ENCODE data around the gene OAS3. TPM values are rescaled to one million over a fixed set of nuclear protein-coding genes. Genes with fewer than 3 reads are reported as not detected.

OAS3 gene
- total RNA-seq, 1 donor from 2014 or later: 47.4 TPM

DNA sequence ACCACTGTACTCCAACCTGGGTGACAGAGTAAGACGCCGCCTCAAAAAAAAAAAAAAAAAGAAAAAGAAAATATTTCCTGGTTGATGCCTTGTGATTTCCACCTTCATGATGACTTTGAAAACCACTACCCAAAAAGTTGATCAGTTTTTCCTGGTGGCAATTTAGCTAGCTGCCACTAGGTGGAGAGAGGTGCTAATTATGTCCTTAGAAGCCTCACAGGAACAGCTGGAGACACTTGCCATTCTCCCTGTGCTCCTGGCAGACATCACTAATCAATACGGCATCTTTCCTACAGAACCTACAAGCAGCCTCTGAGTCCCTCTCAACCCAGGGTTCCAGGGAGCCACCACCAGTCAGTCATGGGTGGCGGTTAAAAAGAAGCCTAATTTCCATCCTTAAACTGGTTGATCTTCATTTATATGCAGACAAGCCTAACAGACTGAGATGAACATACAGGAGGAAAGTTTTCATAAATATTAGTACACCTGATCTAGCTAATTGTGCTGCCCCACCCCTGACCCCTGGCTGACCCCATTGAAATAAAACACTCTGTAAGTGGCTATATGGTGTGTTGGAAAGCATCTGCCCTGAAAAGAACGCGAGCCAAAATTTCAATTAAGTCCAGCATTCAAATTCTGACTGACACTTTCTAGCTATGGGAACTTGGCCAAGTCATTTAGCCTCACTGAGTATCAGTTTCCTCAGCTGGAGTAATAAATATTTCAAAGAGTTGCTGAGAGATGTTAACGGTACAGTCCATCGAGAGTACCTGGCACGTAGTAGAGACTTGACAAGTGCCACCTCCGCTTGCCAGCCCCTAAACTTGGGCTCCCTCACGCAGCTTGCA is 37.8 kb upstream of the OAS3 start:
- no peak overlapping the region for H3K27ac ChIP-seq
- intact Hi-C loops (cut with DNase I): no loop called here
- no peaks in the 10 kb centered on the region for H3K9me3 ChIP-seq
- no peaks in the 10 kb centered on the region for H3K27me3 ChIP-seq
- no peak overlapping the region for H3K4me3 ChIP-seq
- peak; percentile 90 for ATAC-seq
- peaks cover 11% of the 10 kb centered on the region for H3K4me1 ChIP-seq
- H3K36me3 ChIP-seq: no peaks in the 10 kb centered on the region
- DNase-seq: no peak
- TF ChIP-seq, protein P1, sequence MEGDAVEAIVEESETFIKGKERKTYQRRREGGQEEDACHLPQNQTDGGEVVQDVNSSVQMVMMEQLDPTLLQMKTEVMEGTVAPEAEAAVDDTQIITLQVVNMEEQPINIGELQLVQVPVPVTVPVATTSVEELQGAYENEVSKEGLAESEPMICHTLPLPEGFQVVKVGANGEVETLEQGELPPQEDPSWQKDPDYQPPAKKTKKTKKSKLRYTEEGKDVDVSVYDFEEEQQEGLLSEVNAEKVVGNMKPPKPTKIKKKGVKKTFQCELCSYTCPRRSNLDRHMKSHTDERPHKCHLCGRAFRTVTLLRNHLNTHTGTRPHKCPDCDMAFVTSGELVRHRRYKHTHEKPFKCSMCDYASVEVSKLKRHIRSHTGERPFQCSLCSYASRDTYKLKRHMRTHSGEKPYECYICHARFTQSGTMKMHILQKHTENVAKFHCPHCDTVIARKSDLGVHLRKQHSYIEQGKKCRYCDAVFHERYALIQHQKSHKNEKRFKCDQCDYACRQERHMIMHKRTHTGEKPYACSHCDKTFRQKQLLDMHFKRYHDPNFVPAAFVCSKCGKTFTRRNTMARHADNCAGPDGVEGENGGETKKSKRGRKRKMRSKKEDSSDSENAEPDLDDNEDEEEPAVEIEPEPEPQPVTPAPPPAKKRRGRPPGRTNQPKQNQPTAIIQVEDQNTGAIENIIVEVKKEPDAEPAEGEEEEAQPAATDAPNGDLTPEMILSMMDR (IDR thresholded peaks at IDR 0.05): peak; percentile 76

DNA sequence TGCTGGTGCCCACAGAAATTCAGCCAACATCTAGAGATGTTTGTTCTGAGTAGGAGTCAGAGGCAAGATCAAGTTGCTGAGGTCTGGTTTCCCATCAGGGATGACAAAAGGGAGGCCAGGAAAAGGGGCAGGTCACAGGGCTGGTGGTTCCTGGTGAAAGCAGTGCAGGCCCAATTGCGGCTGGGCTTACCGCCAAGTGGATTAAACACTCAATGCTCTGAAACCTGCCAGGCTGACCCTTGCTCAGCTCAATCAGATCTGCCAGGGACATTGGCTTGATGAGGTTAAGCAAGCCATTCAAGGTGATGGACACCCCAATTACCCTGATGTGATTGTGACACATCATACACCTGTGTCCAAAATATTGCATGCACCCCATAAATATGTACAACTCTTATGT is 37.0 kb upstream of the OAS3 start:
- H3K4me1 ChIP-seq: peaks cover 15% of the 10 kb centered on the region
- H3K4me3 ChIP-seq: no peak overlapping the region
- no peaks in the 10 kb centered on the region for H3K9me3 ChIP-seq
- TF ChIP-seq, protein P1 (IDR thresholded peaks at IDR 0.05): no peak
- H3K27me3 ChIP-seq: no peaks in the 10 kb centered on the region
- H3K36me3 ChIP-seq: no peaks in the 10 kb centered on the region
- DNase-seq (no peak), ATAC-seq (no peak)
- no peak overlapping the region for H3K27ac ChIP-seq
- intact Hi-C loops (cut with DNase I): no loop called here

DNA sequence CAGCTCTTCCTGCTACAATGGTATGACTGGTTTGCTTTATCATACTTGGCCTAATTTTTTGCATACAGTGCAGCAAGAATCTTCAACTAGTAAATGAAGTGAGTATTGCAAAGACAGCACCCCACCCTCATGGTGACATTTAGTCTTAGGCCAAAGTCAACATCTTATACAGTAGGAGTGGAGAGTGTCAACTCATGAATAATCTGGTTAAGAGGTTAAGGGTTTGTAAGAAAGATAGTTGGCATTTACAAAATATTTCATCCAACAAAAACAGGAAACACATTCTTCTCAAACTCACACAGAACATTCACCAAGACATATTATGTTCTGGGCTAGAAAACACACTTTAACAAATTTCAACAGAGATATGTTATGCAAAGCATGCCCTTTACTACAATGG is 33.7 kb upstream of the OAS3 start:
- peaks cover 28% of the 10 kb centered on the region for H3K4me1 ChIP-seq
- intact Hi-C loops (cut with DNase I): no loop called here
- ATAC-seq: peak; percentile 28
- H3K27ac ChIP-seq: no peak overlapping the region
- no peaks in the 10 kb centered on the region for H3K36me3 ChIP-seq
- H3K27me3 ChIP-seq: no peaks in the 10 kb centered on the region
- H3K4me3 ChIP-seq: no peak overlapping the region
- TF ChIP-seq, protein P1 (IDR thresholded peaks at IDR 0.05): no peak
- H3K9me3 ChIP-seq: no peaks in the 10 kb centered on the region
- no peak for DNase-seq

DNA sequence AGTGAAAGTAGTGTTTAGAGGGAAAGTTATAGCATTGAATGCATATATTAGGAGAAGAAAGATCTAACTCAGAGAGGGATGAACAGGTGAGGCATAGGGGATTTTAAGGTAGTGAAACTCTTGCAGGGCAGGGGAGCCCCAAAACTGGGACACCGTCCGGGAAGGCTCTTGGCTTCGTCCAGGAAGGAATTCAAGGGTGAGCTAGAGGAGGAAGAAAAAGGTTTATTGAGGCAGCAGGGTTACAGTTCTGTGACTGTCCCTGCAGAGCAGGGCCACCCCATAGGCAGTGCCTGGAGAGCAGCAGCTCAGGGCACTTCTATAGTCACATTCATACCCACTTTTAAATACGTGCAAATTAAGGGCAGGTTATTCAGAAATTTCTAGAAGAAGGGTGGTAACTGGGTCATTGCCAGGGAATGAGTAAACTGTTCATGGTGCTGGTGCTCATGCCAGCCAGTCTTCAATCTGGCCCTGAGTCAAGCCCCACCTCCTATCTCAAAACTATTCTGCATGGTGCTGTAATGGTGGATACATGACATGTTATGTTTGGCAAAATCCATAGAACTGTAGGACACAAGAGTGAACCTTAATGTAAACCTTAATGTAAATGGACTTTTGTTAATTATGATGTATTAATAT is 32.7 kb upstream of the OAS3 start:
- intact Hi-C loops (cut with DNase I): no loop called here
- ATAC-seq (no peak), DNase-seq (no peak)
- Histone ChIP-seq H3K4me3 (no peak overlapping the region), H3K27me3 (no peaks in the 10 kb centered on the region), H3K27ac (peak overlapping the region; percentile 81), H3K4me1 (peaks cover 28% of the 10 kb centered on the region), H3K9me3 (no peaks in the 10 kb centered on the region), H3K36me3 (no peaks in the 10 kb centered on the region)
- TF ChIP-seq, protein P1 (IDR thresholded peaks at IDR 0.05): no peak

DNA sequence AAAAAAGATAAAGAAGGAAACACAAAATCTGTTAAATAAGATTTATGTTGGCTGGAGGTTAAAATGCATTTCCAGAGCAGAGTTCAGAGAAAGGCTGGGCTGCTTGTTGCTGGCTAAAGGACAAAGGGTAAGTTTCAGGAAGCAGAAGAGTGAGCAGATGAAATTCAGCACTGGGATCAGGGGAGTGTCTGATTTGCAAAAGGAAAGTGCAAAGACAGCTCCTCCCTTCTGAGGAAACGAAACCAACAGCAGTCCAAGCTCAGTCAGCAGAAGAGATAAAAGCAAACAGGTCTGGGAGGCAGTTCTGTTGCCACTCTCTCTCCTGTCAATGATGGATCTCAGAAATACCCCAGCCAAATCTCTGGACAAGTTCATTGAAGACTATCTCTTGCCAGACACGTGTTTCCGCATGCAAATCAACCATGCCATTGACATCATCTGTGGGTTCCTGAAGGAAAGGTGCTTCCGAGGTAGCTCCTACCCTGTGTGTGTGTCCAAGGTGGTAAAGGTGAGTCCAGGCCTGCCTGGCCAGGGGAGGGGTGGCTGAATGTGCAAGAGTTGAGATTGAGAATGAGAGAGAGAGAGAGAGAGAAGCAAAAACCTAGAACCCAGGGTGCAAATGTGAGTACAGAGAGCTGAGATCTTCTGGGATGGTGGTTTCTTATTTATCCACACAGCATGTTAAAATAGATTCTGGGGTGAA is 31.4 kb upstream of the OAS3 start, which contains the start of gene OAS1:
TSS of gene OAS1 (plus strand) at position 251 of the 703 bp plus-strand sequence. CDS start at position 329, 78 bp downstream.
- intact Hi-C loops (cut with DNase I): no loop called here
- Histone ChIP-seq H3K27ac (peak within 1 kb of the TSS; percentile 81), H3K4me1 (peaks cover 28% of the 10 kb centered on the region), H3K4me3 (peak within 1 kb of the TSS; percentile 61), H3K9me3 (no peaks in the 10 kb centered on the region), H3K36me3 (no peaks in the 10 kb centered on the region), H3K27me3 (no peaks in the 10 kb centered on the region)
- no peak for DNase-seq
- TF ChIP-seq, protein P1 (IDR thresholded peaks at IDR 0.05): no peak
- peak; percentile 93 for ATAC-seq

Data from upper lobe of right lung (tissue), 1 donor.